Heart left ventricle (tissue), 16 donors: ENCODE data around the gene SULT4A1. TPM values are rescaled to one million over a fixed set of nuclear protein-coding genes. Genes with fewer than 3 reads are reported as not detected.

ENCODE experiments used
- ATAC-seq, 4 donors: fragments of 200-7000 bp; cut with Tn5 transposase; one replicate each; pipeline ENCODE4 v1.9.1; 2020 to 2022; ENCODE audit warnings: moderate library complexity in 4 of 4, mild to moderate bottlenecking in 3 of 4, moderate number of reproducible peaks in 1 of 4
- DNase-seq, 5 donors: peaks; one replicate each; pipeline ENCODE4 v3.0.0-alpha.2; 2020
- H3K27ac ChIP-seq, 12 donors: fragments of 200-600 bp; sonication (generic) in 4 of 12; one replicate each; pipeline versions ENCODE4 v1.5.0 to v1.8.0; 2016 to 2022; ENCODE audit warnings: mild to moderate bottlenecking in 2 of 12
- H3K27me3 ChIP-seq, 9 donors: fragments of 200-600 bp; sonication (generic) in 2 of 9; one replicate each; pipeline versions ENCODE4 v1.5.1 to v1.8.0; 2016 to 2022; ENCODE audit warnings: mild to moderate bottlenecking in 3 of 9
- H3K36me3 ChIP-seq, 9 donors: fragments of 200-600 bp; sonication (generic) in 2 of 9; one replicate each; pipeline versions ENCODE4 v1.5.0 to v1.8.0; 2018 to 2022; ENCODE audit warnings: mild to moderate bottlenecking in 2 of 9
- H3K4me1 ChIP-seq, 12 donors: fragments of 200-600 bp; sonication (generic) in 4 of 12; one replicate each; pipeline versions ENCODE4 v1.5.0 to v1.8.0; 2016 to 2022; ENCODE audit warnings: mild to moderate bottlenecking in 3 of 12
- H3K4me3 ChIP-seq, 12 donors: fragments of 200-600 bp; sonication (generic) in 4 of 12; one replicate each; pipeline versions ENCODE4 v1.5.0 to v1.8.0; 2017 to 2022; ENCODE audit warnings: mild to moderate bottlenecking in 9 of 12, moderate library complexity in 4 of 12
- H3K9me3 ChIP-seq, 12 donors: fragments of 200-600 bp; sonication (generic) in 4 of 12; one replicate each; pipeline versions ENCODE4 v1.5.0 to v1.8.0; 2016 to 2022; ENCODE audit warnings: mild to moderate bottlenecking in 1 of 12
- POLR2A ChIP-seq, 2 donors: fragments of 450-650 bp; IDR thresholded peaks; one replicate each; pipeline ENCODE4 v1.6.1; 2017; ENCODE audit warnings: antibody characterized with exemption in 2 of 2, mild to moderate bottlenecking in 2 of 2, moderate library complexity in 2 of 2
- WGBS, 4 donors: extraction: QIAGEN DNeasy Blood & Tissue Kit in 2 of 4; methylation state at CpG; one replicate each; pipeline versions ENCODE4 v1.1.5 to v1.1.7; 2013 to 2018; 5-methylcytosine and 5-hydroxymethylcytosine counted together
- intact Hi-C, 10 donors: fragments of 100-400 bp; cut with DNase I; formaldehyde crosslinking; loops; one replicate each; pipeline versions ENCODE4 v1.11.1 to v1.14.2; 2022
- polyA plus RNA-seq, 2 donors: library from polyadenylated mRNA; stranded (reverse); fragments of 200-250 nt; gene quantifications; one replicate each; pipeline ENCODE4 v1.2.3, GENCODE V29; 2013
- total RNA-seq, 9 donors: library from RNA; depleted of rRNA in 2 of 9; stranded (reverse); fragments of >200 nt in 2 of 9; fragmentation: NEBNext Ultra II Directional in 3 of 9; extraction: Animal tissue kit (Norgen Biotek cat#: 25700) in 3 of 9; gene quantifications; one replicate each; pipeline versions ENCODE4 v1.1.0 to v1.2.4, GENCODE V29; 2016 to 2023
- TF ChIP-seq, protein P1 (sequence below), 12 donors: fragments of 200-600 bp; sonication (generic) in 4 of 12; IDR thresholded peaks; one replicate each; pipeline versions ENCODE4 v1.5.0 to v1.8.0; 2018 to 2022; ENCODE audit warnings: antibody characterized with exemption in 12 of 12, mild to moderate bottlenecking in 5 of 12
- donor health status: ischemic (EF 13 %, LVEDD 7.1; RV severe dilation, severe dysfunction).
- donor health status: healthy with polysubstance abuse.
- donor health status: DM: no; HTN: yes; CAD: no.
- donor health status: DM: no; HTN: no; CAD: no.
- donor health status: ischemic (EF 25% LVEDD 6.9; RV normal size, moderate dysfunction).
- donor health status: ischemic (EF 25% LVEDD 5.7; RV mildly dilated, moderate dysfunction).
- donor health status: healthy.
- donor health status: DM: yes; HTN: yes; CAD: no.
- donor health status: ischemic (EF 35%, LVEDD 5.7; RV mildly dilated, moderate dysfunction).
- donor health status: nonischemic (EF 11% LVEDD 7.7; RV severe dilation, severe dysfunction).
- donor health status: DM: yes; HTN: yes; CAD: no.
- donor health status: PGD.
- donor health status: ischemic (EF 29% LVEDD 5.4; RV normal size, mild dysfunction).
- donor health status: nonischemic (EF 23%, LVEDD 6.1; RV moderate dilation, normal function).

The SULT4A1 gene
- total and polyA plus RNA-seq, 11 donors: 0.07 to 0.92 (median 0.21) TPM; not detected in 6

DNA sequence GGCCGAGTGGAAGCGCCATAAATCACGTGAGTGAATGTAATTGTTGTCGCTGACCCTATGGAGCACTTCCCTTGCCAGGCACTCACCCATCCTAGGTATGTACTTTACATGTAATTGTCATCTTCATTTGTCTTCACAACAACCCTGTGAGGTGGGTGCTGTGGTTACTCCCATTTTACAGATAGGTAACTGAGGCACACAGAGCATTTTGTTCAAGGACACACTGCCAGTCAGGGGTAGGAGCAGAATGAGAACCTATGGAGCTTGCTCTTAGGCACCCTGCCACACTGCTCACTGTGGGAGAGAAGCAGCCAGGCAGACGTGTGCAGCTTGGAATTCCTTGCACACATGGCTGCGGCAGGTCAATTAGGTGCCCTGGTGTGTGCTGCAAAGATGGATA is 49.4 kb downstream of the SULT4A1 start:
- H3K27me3 ChIP-seq: no peaks in the 10 kb centered on the region
- peaks cover 0 to 17% (median 11%) of the 10 kb centered on the region in 12 donors for H3K4me1 ChIP-seq
- no peaks in the 10 kb centered on the region for H3K36me3 ChIP-seq
- no peak for TF ChIP-seq POLR2A (IDR thresholded peaks at IDR 0.05)
- TF ChIP-seq, protein P1, sequence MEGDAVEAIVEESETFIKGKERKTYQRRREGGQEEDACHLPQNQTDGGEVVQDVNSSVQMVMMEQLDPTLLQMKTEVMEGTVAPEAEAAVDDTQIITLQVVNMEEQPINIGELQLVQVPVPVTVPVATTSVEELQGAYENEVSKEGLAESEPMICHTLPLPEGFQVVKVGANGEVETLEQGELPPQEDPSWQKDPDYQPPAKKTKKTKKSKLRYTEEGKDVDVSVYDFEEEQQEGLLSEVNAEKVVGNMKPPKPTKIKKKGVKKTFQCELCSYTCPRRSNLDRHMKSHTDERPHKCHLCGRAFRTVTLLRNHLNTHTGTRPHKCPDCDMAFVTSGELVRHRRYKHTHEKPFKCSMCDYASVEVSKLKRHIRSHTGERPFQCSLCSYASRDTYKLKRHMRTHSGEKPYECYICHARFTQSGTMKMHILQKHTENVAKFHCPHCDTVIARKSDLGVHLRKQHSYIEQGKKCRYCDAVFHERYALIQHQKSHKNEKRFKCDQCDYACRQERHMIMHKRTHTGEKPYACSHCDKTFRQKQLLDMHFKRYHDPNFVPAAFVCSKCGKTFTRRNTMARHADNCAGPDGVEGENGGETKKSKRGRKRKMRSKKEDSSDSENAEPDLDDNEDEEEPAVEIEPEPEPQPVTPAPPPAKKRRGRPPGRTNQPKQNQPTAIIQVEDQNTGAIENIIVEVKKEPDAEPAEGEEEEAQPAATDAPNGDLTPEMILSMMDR (IDR thresholded peaks at IDR 0.05): no peak
- intact Hi-C loops: no loop called here
- H3K4me3 ChIP-seq: peak overlapping the region; percentile 54 to 97 (median 81)
- no peak for ATAC-seq
- peak overlapping the region in 9 of 12 donors; percentile 68 to 90 (median 86) for H3K27ac ChIP-seq
- no peak for DNase-seq
- 13 to 26% (median 17%) methylated on average over 6 of the region's 6 CpGs for WGBS, 4 donors
- H3K9me3 ChIP-seq: no peaks in the 10 kb centered on the region

DNA sequence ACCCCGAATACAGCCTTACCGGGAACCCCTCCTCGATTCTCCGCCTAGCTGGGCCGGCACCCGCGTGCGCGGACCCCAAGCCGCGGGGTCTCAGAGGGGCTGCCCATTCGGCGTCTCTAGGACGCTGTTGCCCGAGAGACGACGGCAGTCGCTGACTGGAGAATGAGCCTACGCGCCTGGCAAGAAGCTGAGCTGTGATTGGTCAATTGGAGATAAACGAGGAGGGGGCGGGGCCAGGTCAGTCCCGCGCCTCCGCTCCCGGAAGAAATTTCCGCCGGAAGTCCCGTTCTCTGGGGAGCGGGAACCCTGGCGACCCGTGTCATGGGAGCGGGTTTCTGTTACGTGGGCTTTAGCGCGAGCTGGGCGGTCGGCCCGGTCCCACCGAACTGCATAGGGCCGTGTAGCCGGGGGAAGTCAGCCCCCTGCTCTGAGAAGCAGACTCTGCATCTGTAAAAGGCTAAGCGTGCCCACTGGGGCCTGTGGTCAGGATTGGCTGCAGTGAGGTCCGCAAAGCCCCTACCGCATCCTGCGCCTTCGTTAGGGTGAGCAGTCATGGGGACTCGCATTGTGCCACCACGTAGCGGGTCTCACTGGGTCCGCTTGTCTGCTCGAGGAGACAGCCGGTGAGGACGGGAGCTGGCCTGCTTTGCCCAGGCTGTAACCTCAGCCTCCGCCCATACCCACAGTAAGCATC is 50.0 kb downstream of the SULT4A1 start, which contains the start of gene EFCAB6:
Gene EFCAB6 (minus strand): TSS at position 157 of the 694 bp plus-strand sequence. CDS start 29,987 bp downstream, outside the sequence.
- WGBS, 4 donors: 1% methylated on average over 24 to 55 of the region's 55 CpGs

DNA sequence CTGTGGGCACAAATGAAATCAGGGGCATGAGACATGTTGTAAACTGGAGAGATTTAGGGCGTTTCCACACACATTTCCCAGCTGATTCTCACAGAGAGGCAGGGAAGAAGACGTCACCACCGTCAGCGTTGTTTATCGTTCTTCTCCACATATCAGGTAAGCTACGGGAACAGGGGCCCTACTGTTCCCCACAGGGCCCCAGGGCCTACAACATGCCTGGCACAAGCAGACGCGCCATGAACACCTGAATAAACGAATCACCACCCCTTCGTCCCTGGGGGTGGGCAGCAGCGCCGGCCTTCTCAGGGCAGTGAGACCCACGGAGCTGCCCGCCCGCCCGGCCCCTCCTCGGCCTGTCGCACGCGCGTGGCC is 50.5 kb downstream of the SULT4A1 start:
- Histone ChIP-seq H3K4me1 (peaks cover 0 to 17% (median 11%) of the 10 kb centered on the region in 12 donors), H3K4me3 (peak overlapping the region; percentile 54 to 97 (median 81)), H3K9me3 (no peaks in the 10 kb centered on the region), H3K36me3 (no peaks in the 10 kb centered on the region), H3K27ac (peak overlapping the region in 11 of 12 donors; percentile 29 to 90 (median 85)), H3K27me3 (no peaks in the 10 kb centered on the region)
- ATAC-seq: peak in 1 of 4 donors; percentile 14
- TF ChIP-seq, protein P1 (IDR thresholded peaks at IDR 0.05): no peak
- no peak for TF ChIP-seq POLR2A (IDR thresholded peaks at IDR 0.05)
- WGBS, 4 donors: 0 to 1% (median 0%) methylated on average over 14 to 21 of the region's 21 CpGs
- intact Hi-C loops: no loop called here
- DNase-seq: no peak

More for the DNA sequence above, 50.0 kb downstream of the SULT4A1 start, which contains the start of gene EFCAB6:
- DNase-seq (peak; percentile 93 to 95 (median 95)), ATAC-seq (peak; percentile 97 to 99 (median 98))
- peak in 1 of 2 donors; percentile 64 for TF ChIP-seq POLR2A (IDR thresholded peaks at IDR 0.05)
- TF ChIP-seq, protein P1 (IDR thresholded peaks at IDR 0.05): no peak
- peak within 1 kb of the TSS in 11 of 12 donors; percentile 66 to 90 (median 85) for H3K27ac ChIP-seq
- H3K4me1 ChIP-seq: peaks cover 0 to 17% (median 11%) of the 10 kb centered on the region in 12 donors
- intact Hi-C loops: no loop called here
- no peaks in the 10 kb centered on the region for H3K36me3 ChIP-seq
- no peaks in the 10 kb centered on the region for H3K27me3 ChIP-seq
- no peaks in the 10 kb centered on the region for H3K9me3 ChIP-seq
- peak within 1 kb of the TSS; percentile 54 to 97 (median 81) for H3K4me3 ChIP-seq

DNA sequence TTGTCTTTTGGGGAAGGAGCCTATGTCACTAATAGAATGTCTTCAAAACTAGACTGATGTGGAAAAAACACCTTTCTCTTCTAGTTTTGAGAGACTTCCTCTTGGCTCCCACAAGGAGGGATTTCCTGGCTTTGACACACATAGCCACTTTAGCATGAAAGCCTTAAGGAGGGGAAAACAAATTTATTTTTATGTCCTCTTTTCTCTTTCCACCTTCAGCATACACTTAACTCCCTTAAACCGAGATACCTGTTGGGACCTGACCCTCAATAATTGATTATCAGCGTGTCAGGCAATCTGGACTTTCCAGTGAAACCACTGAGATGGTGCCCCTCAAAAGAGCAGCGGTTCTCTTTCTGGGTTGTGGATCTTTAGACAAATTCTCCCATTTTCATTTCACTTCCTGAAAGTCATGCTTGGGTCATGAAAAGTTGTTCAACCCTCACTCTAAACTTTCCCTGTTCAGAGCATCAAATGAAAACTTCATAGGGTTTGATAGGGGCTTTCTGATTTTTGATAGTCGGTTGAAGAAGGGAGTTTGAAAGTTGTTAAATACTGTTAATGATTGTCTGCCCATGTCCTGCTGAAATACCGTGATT is 59.3 kb downstream of the SULT4A1 start:
- Histone ChIP-seq H3K9me3 (peaks cover 0 to 25% (median 8%) of the 10 kb centered on the region in 12 donors), H3K27ac (no peak overlapping the region), H3K4me3 (no peak overlapping the region), H3K36me3 (no peaks in the 10 kb centered on the region), H3K4me1 (no peaks in the 10 kb centered on the region), H3K27me3 (no peaks in the 10 kb centered on the region)
- DNase-seq (no peak), ATAC-seq (no peak)
- 74 to 88% (median 80%) methylated on average over 5 of the region's 5 CpGs for whole genome bisulfite sequencing, 4 donors
- intact Hi-C loops: no loop called here
- TF ChIP-seq, protein P1 (IDR thresholded peaks at IDR 0.05): no peak
- no peak for TF ChIP-seq POLR2A (IDR thresholded peaks at IDR 0.05)
